HG02970 (cell line): ENCODE results near the gene OR7A10.

Experiments used
- ATAC-seq: cut with Tn5 transposase; IDR thresholded peaks from one replicate; pipeline ENCODE4 v1.9.1; 2021; ENCODE audit warnings: mild to moderate bottlenecking, moderate library complexity, moderate number of reproducible peaks; ENCODE audit not compliant: unreplicated experiment, low FRiP score

Gene OR7A10

DNA sequence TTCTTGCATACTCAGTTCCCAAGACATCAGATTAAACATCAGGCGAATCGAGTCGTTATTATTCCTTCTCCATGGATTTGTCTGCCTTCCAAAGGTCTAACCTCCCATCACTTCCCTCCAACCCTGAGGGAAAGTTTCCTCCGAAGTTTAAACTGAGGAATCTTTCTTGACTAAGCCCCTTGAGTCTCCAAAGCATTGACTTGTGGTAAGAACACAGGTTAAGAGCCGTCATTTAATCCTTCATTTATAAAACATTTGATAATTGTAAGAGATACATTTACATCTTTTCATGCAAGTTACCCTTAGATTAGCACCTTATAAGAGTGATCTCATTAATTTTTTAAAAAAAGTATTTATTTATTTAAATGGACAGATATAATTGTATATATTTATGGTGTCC, at the start of gene OR7A10:
OR7A10 (minus strand) TSS at position 101 of the 400 bp plus-strand sequence. CDS start 7,045 bp downstream, outside the sequence.
- ATAC-seq = no peak

DNA sequence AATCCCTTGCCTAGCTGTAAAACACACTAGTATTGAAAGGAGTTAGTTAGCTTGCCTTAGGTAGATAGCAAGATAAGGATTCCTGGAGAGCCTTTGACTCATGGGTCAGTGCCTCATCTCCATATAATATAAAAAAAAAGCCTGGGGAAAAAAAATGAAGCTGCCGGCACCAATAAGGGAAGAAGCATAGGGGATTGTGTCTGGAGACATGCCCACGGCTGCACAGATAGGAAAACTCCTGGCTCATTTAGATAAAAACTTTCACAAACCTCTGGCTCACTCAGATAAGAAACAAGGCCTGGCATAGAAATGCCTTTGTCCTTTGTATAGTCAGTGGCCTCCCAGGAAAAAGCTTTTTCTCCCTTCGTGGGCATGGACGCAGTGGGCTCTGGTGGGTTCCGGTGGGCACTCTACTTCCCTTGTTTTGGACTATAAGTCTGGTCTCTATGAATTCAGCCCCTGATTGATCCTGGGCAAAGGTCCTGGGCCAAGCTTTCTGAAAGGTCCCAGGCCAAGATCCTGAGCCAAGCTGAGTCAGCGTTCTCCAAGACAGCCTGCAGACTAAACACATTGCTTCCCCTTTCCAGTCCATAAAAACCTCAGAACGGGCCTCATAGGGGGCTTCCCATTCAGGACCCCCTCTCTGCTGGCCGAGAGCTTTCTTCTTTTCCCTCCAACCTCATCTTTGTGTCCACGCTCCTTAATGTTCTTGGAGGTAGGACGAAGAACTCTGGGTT, 42.1 kb upstream of the OR7A10 start:
- no peak for ATAC-seq

DNA sequence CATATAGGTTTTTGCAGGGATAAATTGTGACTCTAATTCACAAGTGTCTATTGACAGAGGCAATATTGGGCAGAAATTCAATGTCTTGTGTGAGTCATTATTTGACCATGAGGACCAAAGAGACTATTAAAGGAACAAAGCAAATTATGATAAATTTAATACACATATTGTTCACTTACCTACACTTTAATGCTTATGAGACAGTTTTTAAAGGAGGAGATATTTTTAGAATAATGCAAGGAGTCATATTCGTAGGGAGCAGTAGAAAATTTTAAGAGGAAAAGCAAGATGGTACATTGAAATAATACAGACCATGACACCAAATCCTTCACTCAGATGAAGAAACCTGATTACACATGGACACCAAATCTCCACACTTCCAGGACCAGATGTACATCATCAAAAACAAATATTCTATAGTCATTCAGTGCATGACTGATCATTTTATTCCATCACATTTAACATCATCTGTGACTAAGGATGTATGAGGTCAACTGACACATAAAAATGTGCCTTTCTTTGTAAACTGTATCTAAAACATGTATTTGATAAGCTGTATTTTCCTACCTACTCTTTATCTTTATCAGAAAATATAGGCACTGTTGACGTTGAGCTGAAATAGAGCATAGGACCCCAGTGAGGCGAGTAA, 41.4 kb upstream of the OR7A10 start:
- ATAC-seq = no peak

DNA sequence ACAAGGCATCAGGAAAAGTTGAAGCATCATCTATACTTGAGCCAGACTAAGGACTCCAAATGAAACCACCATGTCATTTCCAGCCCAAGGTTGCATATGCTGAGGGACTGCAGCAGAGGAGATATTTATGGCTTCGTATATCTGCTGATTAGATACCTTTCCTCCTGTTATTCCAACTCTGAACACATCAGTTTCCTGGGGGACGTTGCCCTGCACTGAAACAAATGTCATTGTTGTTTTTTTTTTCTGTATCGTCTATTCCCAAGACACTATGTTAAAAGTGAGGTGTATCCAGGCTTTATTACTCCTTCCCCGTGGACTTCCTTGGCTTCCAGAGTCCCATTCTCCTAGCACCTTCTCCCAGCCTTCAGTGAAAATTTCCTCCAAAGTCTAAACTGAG, 37.3 kb upstream of the OR7A10 start, which contains the start of gene OR7A17:
OR7A17 (minus strand) TSS at position 101 of the 400 bp plus-strand sequence. CDS start 4,777 bp downstream, outside the sequence.
- no peak for ATAC-seq

DNA sequence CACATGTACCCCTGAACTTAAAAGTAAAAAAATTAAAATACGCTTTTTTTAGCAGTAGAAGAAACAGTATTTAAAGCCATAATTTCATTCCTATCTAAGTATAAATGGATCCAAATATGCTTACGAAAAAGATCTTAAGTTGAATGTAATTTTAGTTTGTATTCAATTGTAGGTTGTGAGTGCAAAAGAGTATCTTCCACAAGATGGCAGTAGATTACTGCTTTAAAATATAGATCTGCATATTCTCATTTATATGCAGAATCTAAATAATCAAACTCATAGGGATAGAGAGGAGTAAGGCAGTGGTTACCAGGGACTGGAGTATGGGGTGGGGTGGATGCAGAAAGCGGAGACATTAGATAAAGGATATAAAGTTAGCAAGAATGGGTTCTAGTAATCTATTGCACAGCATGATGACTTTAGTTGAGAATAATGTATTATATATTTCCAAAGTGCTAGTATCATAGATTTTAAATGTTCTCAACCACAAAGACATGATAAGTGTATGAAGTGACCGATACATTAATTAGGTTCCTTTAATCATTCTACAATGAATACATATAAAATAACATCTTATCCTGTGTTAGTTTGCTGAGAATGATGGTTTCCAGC, 23.0 kb upstream of the OR7A10 start:
- ATAC-seq = no peak

DNA sequence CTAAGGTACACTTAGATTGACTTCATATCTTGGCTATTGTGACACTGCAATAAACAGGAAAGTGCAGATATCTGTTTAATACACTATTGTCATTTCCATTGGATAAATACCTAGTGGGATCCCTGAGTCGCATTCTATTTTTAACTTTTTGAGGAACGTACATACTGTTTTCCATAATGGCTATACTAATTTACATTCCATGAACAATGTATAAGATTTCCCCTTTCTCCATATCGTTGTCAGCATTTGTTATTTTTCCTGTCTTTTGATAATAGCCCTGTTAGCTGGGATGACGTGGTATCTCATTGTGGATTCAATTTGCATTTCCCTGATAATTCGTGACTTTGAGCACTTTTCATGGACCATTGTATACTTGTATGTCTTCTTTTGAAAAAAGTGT, 19.8 kb upstream of the OR7A10 start:
- ATAC-seq = no peak

DNA sequence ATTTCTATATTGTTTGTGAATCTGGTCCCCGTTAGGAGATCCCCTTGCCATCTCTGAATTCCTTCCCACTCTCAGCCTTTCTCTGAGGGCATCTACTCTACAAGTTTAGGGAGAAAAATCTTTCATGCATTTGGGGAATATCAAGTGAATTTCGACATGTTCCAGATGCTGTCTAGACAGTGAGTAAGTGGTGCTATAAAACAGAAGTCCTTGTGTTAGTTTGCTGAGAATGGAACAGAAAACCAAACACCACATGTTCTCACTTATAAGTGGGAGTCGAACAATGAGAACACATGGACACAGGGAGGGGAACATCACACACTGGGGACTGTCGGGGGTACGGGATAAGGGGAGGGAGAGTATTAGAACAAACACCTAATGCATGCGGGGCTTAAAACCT, 5.1 kb downstream of the OR7A10 start:
- ATAC-seq = no peak

DNA sequence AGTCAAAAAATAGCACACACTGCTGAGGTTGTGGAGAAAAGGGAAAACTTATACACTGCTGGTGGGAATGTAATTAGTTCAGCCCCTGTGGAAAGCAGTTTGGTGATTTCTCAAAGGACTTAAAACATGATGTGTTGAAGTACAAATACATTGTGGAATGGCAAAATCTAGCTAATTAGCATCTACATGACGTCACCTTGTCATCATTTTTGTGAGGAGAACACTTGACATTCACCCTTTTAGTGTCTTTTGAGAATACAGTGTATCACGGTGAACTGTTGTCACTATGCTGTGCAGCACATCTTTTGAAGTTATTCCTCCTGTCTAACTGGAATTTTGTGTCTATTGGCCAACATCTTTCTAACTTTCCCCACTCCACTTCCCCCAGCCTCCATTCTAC, 5.6 kb downstream of the OR7A10 start:
- ATAC-seq = no peak

DNA sequence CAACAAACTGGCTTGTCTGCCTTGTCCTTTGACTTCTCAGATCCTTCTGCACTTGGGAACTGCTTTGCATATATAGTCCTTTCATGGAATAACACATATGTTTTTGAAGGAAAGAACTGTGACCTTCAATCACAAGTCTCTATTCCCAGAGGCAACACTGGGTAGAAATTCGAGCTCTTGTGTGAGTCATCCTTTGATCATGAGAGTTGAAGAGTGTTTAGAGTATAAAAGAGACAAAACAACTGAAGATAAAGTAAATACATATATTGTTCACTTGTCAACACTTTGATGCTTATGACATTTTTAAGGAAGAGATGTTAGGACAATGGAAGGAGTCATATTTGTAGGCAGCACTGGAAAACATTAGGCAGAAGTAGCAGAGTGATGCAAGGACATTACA, 8.5 kb downstream of the OR7A10 start:
- no peak for ATAC-seq

DNA sequence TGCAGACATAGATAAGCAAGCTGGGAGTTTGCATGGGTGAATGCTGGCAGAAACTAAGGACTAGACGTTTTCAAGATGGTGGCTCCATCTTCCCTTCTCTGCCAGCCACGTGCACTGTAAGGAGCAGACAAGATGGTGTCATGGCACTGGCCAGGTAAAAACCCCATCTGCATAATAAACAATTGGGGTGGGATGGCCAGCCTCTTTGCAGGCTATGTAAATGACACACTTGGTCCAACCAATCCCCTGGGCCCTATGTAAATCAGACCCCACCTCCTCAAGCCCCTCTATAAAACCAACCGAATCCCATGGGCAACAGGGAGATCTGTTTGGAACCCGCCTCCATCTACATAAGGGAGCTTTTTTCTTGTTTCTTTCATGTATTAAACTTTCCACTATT, 11.3 kb downstream of the OR7A10 start:
- no peak for ATAC-seq

DNA sequence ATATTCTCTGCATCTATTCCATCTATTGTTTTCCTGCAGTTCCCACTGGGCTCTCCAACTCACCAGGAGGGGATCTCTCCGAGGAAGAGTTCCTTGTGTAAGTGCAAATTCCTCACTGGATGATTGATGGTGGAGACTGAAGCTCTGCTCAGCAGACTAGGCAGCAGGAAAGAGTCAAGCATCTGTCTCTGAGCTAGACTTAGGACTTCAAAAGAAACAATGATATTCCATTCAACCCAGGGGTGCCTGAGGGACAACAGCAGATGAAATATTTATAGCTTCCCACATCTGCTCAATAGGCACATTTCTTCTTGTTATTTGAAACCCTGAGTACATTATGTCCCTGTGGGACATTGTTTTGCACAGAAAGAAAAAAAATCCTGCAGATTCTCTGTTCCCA, 13.7 kb downstream of the OR7A10 start, which contains the start of the genes OR7A5 and OR7C1:
OR7A5 (minus strand) TSS at position 175 of the 400 bp plus-strand sequence. CDS start 6,944 bp downstream, outside the sequence.
OR7C1 (minus strand) TSS at position 175 of the 400 bp plus-strand sequence. CDS start 35,049 bp downstream, outside the sequence.
- ATAC-seq = no peak

DNA sequence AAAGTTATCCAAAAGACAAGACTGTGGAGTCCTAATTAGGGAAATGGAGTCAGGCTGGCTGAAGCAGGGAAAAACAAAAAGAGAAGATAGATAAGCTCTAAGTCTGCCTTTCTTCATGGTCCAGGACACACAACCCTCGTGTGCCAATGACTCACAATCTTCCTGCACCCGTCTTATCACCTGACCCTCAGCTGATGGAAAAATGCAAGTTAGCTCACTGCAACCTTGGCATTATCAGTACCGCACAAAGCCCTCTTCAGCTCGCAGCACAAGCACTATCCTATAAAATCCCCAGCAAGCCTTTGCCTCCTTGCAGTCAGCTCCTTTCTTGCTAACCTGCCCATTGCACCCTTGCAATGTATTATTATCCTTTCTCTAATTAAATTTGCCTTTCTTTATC, 18.0 kb downstream of the OR7A10 start:
- no peak for ATAC-seq

DNA sequence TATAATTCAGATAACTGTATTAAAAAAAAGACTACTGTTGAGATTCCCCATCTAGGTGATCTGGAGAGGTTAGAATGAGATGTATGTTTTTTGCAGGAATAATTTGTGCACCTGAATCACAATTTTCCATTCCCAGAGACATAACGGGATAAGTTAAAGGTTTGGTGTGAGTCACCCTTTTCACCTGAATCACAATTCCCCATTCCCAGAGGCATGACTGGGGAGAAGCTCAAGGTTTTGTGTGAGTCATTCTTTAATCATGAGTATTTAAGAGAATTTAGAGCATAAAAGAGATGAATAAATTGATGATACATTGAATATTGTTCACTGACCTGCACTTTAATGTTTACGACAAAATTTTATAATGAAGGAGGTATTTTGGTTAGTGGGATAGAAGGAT, 22.7 kb downstream of the OR7A10 start:
- no peak for ATAC-seq

DNA sequence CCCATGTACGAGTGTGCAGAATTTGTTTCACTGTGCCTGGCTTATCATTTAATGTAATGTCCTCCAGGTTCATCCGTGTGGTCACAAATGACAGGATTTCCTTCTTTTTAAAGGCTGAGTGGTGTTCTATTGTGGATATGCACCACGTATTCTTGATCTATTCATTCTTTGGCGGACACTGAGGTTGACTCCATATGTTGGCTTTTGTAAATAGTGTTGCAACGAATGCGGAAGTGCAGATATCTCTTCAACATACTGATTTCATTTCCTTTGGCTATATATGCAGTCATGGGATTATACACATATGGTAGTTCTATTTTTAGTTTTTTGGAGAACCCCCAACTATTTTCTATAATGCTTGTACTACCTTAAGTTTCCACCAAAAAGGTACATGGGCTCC, 26.8 kb downstream of the OR7A10 start:
- ATAC-seq = no peak

DNA sequence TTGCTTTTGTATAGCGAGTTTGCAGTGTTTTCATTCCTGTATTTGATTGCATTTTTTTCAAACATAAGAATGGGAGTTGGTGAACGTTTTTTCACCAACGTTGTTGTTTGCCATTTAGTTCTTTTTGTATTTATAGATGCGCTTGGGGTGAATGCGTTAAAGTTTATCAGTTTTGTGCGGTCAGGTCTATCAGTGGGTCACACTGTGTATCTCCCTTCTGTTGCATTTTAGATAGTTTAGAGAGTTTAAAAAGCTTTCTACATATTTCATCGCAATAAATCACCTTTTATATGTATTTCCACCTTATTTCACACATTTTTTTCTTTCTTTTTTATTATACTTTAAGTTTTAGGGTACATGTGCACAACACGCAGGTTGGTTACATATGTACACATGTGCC, 30.1 kb downstream of the OR7A10 start:
- no peak for ATAC-seq

DNA sequence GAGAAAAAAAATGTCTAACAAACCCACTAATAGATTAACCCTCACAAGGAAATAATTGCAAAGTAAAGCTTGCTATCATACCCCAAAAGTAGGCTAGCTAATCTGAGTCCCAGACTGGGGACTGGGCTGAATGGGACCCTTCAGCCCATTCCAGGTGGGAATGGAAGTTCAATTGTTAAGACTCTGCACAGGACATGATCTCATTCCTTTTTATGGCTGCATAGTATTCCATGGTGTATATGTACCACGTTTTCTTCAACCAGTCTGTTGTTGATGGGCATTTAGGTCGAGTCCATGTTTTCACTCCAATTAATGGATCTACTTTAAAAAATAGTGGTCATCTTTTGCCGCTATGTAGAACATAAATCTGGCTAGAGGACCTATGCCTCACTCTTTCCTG, 31.7 kb downstream of the OR7A10 start:
- no peak for ATAC-seq

DNA sequence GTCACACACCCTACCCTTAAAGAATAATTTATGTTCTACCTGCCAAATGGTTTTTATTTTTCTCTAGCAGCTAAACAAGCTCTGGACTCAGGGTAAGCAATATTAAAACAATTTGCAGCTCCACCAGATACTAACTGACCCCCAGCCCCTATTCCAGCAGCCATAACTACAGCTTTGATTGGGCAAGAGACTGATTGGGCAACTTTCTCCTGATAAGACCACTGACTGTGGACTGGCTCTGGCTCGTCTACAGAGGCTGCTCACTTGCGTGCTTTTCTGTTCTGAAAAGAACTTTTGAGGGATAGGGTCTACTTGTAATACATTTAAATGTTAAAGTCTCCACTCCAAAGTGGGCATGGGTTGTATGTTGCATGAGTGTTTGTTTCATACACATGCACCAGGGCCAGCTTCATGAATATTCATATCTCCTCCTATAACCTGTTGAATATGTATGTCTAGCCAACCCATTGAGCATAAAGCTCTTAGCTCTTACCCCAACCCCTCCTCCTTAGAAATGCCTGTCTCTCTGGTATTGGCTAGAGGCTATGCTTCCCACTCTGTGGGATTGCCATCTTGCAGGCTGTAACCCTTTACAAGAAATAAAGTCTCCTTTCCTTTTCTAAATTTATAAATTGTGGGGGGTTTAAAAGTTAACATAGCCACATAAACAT, 33.6 kb downstream of the OR7A10 start:
- ATAC-seq = no peak

DNA sequence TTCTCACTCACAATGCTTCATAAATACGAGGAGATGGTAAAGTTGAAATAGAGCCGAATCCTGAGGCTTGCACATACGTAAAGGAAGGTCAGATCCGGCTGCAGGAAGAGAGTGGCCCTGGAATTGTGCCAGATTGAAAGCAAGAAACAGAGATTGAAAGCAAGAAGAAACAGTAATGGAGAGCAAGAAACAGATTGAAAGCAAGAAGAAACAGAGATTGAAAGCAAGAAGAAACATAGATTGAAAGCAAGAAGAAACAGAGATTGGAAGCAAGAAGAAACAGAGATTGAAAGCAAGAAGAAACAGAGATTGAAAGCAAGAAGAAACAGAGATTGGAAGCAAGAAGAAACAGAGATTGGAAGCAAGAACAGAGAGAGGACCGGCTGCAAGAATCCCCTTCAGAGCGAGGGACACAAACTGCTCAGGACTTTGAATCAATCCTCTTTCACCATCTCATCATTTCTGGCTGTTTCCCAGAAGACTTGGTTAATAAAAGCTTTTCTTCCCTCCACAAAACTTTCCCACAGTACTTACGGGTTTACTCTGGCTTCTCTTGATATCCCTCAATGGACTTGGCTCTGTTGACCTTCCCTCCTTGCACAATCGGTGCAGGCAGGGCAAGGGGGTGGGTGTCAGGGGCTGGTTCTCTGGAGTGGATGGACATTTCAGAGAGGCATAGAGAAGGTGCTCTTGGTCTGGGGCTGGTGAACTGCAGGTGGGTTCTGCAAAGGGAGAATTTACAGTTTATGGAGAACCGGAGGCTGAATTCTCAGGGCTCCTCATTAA, 39.3 kb downstream of the OR7A10 start:
- no peak for ATAC-seq

DNA sequence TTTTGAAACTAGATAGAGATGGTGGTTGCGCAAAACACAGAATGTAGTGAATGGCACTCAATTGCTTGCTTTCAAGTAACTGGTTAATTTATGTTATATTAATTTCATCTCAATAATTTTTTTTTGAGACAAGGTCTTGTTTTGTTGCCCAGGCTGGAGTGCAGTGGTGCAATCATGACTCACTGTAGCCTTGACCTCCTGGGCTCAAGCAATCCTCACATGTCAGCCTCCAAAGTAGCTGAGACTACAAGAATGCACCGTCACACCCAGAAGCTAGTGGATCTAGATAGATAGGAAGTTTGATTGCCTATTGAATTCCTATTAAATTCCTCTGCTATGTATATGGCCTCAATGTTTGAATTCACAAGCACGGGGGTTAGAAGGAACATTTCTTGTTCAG, 44.0 kb downstream of the OR7A10 start:
- ATAC-seq = no peak

DNA sequence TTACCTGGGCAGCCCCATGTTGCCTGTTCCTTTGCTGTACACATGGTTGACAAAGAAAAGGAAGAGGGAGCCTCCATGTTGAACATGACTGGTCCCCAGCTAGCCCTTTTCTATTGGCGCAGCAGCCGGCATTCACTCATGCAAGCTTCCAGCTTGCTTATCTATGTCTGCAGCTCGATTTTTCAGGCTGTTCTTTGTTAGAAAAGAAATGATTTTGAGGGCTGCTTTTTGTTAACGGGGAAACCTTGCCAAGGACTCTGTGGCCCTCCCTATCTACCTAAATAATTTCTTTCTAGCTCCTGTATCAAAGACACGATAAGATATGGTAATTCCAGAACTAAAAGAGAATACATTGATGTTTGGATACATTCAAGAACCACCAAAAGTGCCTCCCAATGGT, 50.0 kb downstream of the OR7A10 start:
- no peak for ATAC-seq
